WTC11 (cell line): Measurements from ENCODE around the gene CCND3. TPM values are rescaled to one million over a fixed set of nuclear protein-coding genes. Genes with fewer than 3 reads are reported as not detected.
A peak's percentile ranks its signal among the peaks of the same experiment; 100 is the strongest.

Experiments used
- ATAC-seq: fragments of 200-7000 bp; cut with Tn5 transposase; 2 replicates; pipeline ENCODE4 v1.10.0; 2021; ENCODE audit warnings: mild to moderate bottlenecking, moderate library complexity
- CTCF ChIA-PET: fragments of 300-600 bp; sonication (Branson Sonifier 250); formaldehyde crosslinking; loops from one replicate; lab custom pipeline; 2021; ENCODE audit warnings: antibody characterized with exemption; lab: Charles Lee
- POLR2A ChIA-PET: fragments of 350-600 bp; sonication (Branson Sonifier 250); formaldehyde crosslinking; loops from one replicate; lab custom pipeline; 2021; ENCODE audit warnings: antibody characterized with exemption; lab: Charles Lee
- DNase-seq: peaks from one replicate; pipeline ENCODE4 v3.0.0; 2021; ENCODE audit warnings: low spot score
- H3K27ac Mint-ChIP-seq: 2 replicates; pipeline ENCODE4 v1.8.0; 2021; ENCODE audit warnings: mixed read lengths
- H3K27me3 Mint-ChIP-seq: 2 replicates; pipeline ENCODE4 v1.8.0; 2021; ENCODE audit warnings: low read depth, mild to moderate bottlenecking, moderate library complexity, mixed read lengths
- H3K36me3 Mint-ChIP-seq: 2 replicates; pipeline ENCODE4 v1.8.0; 2021; ENCODE audit warnings: mixed read lengths
- H3K4me1 Mint-ChIP-seq: 2 replicates; pipeline ENCODE4 v1.8.0; 2022; ENCODE audit warnings: mixed read lengths
- H3K4me3 Mint-ChIP-seq: 2 replicates; pipeline ENCODE4 v1.8.0; 2021; ENCODE audit warnings: mild to moderate bottlenecking, moderate library complexity, mixed read lengths
- H3K9me3 Mint-ChIP-seq: 2 replicates; pipeline ENCODE4 v1.8.0; 2021; ENCODE audit warnings: mixed read lengths
- CBFB ChIP-seq: sonication (generic); formaldehyde crosslinking; IDR thresholded peaks from 2 replicates; pipeline ENCODE4 v1.8.1; 2022; ENCODE audit warnings: mild to moderate bottlenecking, low read depth, missing genetic modification reagents
- FOXJ3 ChIP-seq: sonication (generic); formaldehyde crosslinking; IDR thresholded peaks from 2 replicates; pipeline ENCODE4 v1.9.0; 2021; ENCODE audit warnings: missing genetic modification reagents, mild to moderate bottlenecking, borderline replicate concordance
- JAZF1 ChIP-seq: fragments of 250-450 bp; sonication (Bioruptor Pico); IDR thresholded peaks from 2 replicates; pipeline ENCODE4 v1.9.0; 2021; ENCODE audit warnings: moderate library complexity, mild to moderate bottlenecking, inconsistent platforms
- MXD4 ChIP-seq: fragments of 250-450 bp; sonication (Bioruptor Pico); IDR thresholded peaks from 2 replicates; pipeline ENCODE4 v1.8.0; 2021; ENCODE audit warnings: mild to moderate bottlenecking, moderate library complexity, borderline replicate concordance
- MYBL2 ChIP-seq: sonication (generic); formaldehyde crosslinking; IDR thresholded peaks from 2 replicates; pipeline ENCODE4 v1.8.1; 2023; ENCODE audit warnings: mild to moderate bottlenecking, moderate library complexity, missing genetic modification reagents
- NR3C1 ChIP-seq: sonication (generic); formaldehyde crosslinking; conservative IDR thresholded peaks from 2 replicates; pipeline ENCODE4 v1.8.1; 2023; ENCODE audit warnings: low read depth, mild to moderate bottlenecking, missing genetic modification reagents
- OVOL2 ChIP-seq: fragments of 250-450 bp; sonication (Bioruptor Pico); IDR thresholded peaks from 2 replicates; pipeline ENCODE4 v1.9.0; 2021; ENCODE audit warnings: mild to moderate bottlenecking, borderline replicate concordance
- SP1 ChIP-seq: sonication (generic); formaldehyde crosslinking; conservative IDR thresholded peaks from 2 replicates; pipeline ENCODE4 v1.8.1; 2022; ENCODE audit warnings: missing genetic modification reagents
- TEAD1 ChIP-seq: sonication (generic); formaldehyde crosslinking; IDR thresholded peaks from 2 replicates; pipeline ENCODE4 v1.8.0; 2022; ENCODE audit warnings: mild to moderate bottlenecking, missing genetic modification reagents
- TP53 ChIP-seq: sonication (generic); formaldehyde crosslinking; IDR thresholded peaks from 2 replicates; pipeline ENCODE4 v1.8.1; 2023; ENCODE audit warnings: mild to moderate bottlenecking, missing genetic modification reagents
- ZBTB21 ChIP-seq: sonication (generic); formaldehyde crosslinking; IDR thresholded peaks from 2 replicates; pipeline ENCODE4 v1.8.1; 2023; ENCODE audit warnings: mild to moderate bottlenecking, missing genetic modification reagents, borderline replicate concordance
- ZNF138 ChIP-seq: sonication (generic); formaldehyde crosslinking; conservative IDR thresholded peaks from 2 replicates; pipeline ENCODE4 v1.8.1; 2022; ENCODE audit warnings: mild to moderate bottlenecking, moderate library complexity, missing genetic modification reagents
- ZNF232 ChIP-seq: sonication (generic); formaldehyde crosslinking; IDR thresholded peaks from 2 replicates; pipeline ENCODE4 v1.8.0; 2022; ENCODE audit warnings: mild to moderate bottlenecking, missing genetic modification reagents
- total RNA-seq: library from RNA; stranded (reverse); gene quantifications from 3 replicates; pipeline ENCODE4 v1.2.3, GENCODE V29; 2021
- TF ChIP-seq, protein P1 (sequence below): fragments of 200-600 bp; IDR thresholded peaks from 2 replicates; pipeline ENCODE4 v1.8.0; 2022; ENCODE audit warnings: antibody characterized with exemption
- TF ChIP-seq, protein P2 (sequence below): sonication (generic); formaldehyde crosslinking; IDR thresholded peaks from 2 replicates; pipeline ENCODE4 v1.8.0; 2022; ENCODE audit warnings: missing genetic modification reagents
- TF ChIP-seq, protein P3 (sequence below): sonication (generic); formaldehyde crosslinking; IDR thresholded peaks from 2 replicates; pipeline ENCODE4 v1.8.0; 2022; ENCODE audit warnings: mild to moderate bottlenecking, missing genetic modification reagents
- TF ChIP-seq, protein P4 (sequence below): fragments of 250-450 bp; sonication (Bioruptor Pico); IDR thresholded peaks from 2 replicates; pipeline ENCODE4 v1.8.0; 2021; ENCODE audit warnings: mild to moderate bottlenecking
- TF ChIP-seq, protein P5 (sequence below): sonication (generic); formaldehyde crosslinking; IDR thresholded peaks from 2 replicates; pipeline ENCODE4 v1.8.0; 2023; ENCODE audit warnings: mild to moderate bottlenecking, missing genetic modification reagents
- TF ChIP-seq, protein P6 (sequence below): sonication (generic); formaldehyde crosslinking; IDR thresholded peaks from 2 replicates; pipeline ENCODE4 v1.8.0; 2023; ENCODE audit warnings: missing genetic modification reagents
- TF ChIP-seq, protein P7 (sequence below): sonication (generic); formaldehyde crosslinking; IDR thresholded peaks from 2 replicates; pipeline ENCODE4 v1.8.1; 2022; ENCODE audit warnings: low read depth, mild to moderate bottlenecking, moderate library complexity, missing genetic modification reagents, borderline replicate concordance
- TF ChIP-seq, protein P8 (sequence below): sonication (generic); formaldehyde crosslinking; IDR thresholded peaks from 2 replicates; pipeline ENCODE4 v1.8.0; 2022; ENCODE audit warnings: mild to moderate bottlenecking, missing genetic modification reagents

Gene CCND3
- total RNA-seq, 1 experiment from 2014 or later: 33.6 TPM

DNA sequence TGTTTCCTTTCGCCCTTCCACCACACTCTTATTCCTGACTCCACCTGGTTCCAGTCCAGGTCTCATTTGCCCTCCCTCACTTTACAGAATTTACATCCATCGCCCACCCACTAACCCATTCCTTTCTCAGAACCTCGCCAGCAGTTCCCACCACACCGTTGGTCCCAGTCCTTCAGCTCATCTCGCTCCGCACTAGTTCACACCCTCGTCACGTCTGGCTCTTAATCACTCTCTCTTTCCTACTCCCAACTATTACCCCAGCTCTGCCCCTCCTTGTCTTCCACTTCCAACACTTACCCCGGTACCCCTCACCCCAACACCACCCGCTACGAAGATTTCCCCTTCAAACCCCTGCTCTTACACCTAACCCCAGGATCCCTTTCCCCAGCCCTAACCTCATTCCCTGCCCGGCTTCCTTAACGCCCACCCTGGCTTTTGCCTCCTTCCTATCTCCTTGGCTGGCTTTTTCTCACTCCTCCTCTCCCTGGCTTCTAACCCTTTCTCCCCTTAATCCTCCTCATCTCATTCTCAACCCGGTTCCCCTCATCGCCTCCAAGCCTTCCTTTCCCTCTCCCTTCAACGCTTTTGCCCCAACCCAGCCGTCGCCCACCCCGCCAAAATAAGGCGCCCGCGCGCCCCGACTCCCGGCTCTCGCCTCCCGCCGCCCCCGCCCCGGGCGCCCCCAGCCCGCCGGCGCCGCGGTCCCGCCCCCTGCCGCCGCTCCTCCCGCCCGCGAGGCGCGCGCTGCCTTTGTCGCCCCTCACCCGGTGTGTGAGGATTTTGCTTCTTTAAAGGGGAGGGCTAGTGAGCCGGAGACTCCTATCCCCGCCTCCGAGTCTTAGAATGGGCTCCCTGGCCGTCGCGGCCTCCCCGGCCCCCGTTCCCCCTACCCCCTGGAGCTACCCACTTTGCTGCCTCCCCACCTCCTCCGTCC lies 47.0 kb downstream of the CCND3 start:
- no peaks in the 10 kb centered on the region for H3K27me3 Mint-ChIP-seq
- H3K4me3 Mint-ChIP-seq: no peak overlapping the region
- H3K9me3 Mint-ChIP-seq: no peaks in the 10 kb centered on the region
- ChIA-PET CTCF (interaction anchor here (0.5 to 5.7 kb wide), 7 partner anchors 27 to 221 kb away, joined by 3 to 53 read pairs (median 5); partner anchors contain the start of genes BYSL, MED20 and TOMM6), POLR2A (interaction anchor here (0.8 to 2.3 kb wide), 3 partner anchors 26 to 210 kb away, joined by 3 to 9 read pairs (median 4); partner anchors contain the start of genes BYSL and MED20)
- ATAC-seq (peak; percentile 53), DNase-seq (peak; percentile 13)
- no peaks in the 10 kb centered on the region for H3K36me3 Mint-ChIP-seq
- H3K27ac Mint-ChIP-seq: no peak overlapping the region
- H3K4me1 Mint-ChIP-seq: peaks cover 19% of the 10 kb centered on the region
- TF ChIP-seq, protein P1, sequence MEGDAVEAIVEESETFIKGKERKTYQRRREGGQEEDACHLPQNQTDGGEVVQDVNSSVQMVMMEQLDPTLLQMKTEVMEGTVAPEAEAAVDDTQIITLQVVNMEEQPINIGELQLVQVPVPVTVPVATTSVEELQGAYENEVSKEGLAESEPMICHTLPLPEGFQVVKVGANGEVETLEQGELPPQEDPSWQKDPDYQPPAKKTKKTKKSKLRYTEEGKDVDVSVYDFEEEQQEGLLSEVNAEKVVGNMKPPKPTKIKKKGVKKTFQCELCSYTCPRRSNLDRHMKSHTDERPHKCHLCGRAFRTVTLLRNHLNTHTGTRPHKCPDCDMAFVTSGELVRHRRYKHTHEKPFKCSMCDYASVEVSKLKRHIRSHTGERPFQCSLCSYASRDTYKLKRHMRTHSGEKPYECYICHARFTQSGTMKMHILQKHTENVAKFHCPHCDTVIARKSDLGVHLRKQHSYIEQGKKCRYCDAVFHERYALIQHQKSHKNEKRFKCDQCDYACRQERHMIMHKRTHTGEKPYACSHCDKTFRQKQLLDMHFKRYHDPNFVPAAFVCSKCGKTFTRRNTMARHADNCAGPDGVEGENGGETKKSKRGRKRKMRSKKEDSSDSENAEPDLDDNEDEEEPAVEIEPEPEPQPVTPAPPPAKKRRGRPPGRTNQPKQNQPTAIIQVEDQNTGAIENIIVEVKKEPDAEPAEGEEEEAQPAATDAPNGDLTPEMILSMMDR: no peak
- TF ChIP-seq, protein P2, sequence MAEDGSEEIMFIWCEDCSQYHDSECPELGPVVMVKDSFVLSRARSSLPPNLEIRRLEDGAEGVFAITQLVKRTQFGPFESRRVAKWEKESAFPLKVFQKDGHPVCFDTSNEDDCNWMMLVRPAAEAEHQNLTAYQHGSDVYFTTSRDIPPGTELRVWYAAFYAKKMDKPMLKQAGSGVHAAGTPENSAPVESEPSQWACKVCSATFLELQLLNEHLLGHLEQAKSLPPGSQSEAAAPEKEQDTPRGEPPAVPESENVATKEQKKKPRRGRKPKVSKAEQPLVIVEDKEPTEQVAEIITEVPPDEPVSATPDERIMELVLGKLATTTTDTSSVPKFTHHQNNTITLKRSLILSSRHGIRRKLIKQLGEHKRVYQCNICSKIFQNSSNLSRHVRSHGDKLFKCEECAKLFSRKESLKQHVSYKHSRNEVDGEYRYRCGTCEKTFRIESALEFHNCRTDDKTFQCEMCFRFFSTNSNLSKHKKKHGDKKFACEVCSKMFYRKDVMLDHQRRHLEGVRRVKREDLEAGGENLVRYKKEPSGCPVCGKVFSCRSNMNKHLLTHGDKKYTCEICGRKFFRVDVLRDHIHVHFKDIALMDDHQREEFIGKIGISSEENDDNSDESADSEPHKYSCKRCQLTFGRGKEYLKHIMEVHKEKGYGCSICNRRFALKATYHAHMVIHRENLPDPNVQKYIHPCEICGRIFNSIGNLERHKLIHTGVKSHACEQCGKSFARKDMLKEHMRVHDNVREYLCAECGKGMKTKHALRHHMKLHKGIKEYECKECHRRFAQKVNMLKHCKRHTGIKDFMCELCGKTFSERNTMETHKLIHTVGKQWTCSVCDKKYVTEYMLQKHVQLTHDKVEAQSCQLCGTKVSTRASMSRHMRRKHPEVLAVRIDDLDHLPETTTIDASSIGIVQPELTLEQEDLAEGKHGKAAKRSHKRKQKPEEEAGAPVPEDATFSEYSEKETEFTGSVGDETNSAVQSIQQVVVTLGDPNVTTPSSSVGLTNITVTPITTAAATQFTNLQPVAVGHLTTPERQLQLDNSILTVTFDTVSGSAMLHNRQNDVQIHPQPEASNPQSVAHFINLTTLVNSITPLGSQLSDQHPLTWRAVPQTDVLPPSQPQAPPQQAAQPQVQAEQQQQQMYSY (CRISPR knock-in tag): peak; percentile 42; the same call in 1 of the 2 replicates
- no peak for TF ChIP-seq MXD4
- TF ChIP-seq TP53 (CRISPR knock-in tag): no peak
- no peak for TF ChIP-seq OVOL2
- TF ChIP-seq, protein P3, sequence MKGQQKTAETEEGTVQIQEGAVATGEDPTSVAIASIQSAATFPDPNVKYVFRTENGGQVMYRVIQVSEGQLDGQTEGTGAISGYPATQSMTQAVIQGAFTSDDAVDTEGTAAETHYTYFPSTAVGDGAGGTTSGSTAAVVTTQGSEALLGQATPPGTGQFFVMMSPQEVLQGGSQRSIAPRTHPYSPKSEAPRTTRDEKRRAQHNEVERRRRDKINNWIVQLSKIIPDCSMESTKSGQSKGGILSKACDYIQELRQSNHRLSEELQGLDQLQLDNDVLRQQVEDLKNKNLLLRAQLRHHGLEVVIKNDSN (CRISPR knock-in tag): no peak
- TF ChIP-seq, protein P4, sequence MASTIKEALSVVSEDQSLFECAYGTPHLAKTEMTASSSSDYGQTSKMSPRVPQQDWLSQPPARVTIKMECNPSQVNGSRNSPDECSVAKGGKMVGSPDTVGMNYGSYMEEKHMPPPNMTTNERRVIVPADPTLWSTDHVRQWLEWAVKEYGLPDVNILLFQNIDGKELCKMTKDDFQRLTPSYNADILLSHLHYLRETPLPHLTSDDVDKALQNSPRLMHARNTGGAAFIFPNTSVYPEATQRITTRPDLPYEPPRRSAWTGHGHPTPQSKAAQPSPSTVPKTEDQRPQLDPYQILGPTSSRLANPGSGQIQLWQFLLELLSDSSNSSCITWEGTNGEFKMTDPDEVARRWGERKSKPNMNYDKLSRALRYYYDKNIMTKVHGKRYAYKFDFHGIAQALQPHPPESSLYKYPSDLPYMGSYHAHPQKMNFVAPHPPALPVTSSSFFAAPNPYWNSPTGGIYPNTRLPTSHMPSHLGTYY (CRISPR knock-in tag): no peak
- no peak for TF ChIP-seq FOXJ3 (CRISPR knock-in tag)
- TF ChIP-seq ZNF138 (CRISPR knock-in tag): no peak
- TF ChIP-seq, protein P5, sequence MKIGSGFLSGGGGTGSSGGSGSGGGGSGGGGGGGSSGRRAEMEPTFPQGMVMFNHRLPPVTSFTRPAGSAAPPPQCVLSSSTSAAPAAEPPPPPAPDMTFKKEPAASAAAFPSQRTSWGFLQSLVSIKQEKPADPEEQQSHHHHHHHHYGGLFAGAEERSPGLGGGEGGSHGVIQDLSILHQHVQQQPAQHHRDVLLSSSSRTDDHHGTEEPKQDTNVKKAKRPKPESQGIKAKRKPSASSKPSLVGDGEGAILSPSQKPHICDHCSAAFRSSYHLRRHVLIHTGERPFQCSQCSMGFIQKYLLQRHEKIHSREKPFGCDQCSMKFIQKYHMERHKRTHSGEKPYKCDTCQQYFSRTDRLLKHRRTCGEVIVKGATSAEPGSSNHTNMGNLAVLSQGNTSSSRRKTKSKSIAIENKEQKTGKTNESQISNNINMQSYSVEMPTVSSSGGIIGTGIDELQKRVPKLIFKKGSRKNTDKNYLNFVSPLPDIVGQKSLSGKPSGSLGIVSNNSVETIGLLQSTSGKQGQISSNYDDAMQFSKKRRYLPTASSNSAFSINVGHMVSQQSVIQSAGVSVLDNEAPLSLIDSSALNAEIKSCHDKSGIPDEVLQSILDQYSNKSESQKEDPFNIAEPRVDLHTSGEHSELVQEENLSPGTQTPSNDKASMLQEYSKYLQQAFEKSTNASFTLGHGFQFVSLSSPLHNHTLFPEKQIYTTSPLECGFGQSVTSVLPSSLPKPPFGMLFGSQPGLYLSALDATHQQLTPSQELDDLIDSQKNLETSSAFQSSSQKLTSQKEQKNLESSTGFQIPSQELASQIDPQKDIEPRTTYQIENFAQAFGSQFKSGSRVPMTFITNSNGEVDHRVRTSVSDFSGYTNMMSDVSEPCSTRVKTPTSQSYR (CRISPR knock-in tag): no peak
- no peak for TF ChIP-seq NR3C1
- TF ChIP-seq, protein P6, sequence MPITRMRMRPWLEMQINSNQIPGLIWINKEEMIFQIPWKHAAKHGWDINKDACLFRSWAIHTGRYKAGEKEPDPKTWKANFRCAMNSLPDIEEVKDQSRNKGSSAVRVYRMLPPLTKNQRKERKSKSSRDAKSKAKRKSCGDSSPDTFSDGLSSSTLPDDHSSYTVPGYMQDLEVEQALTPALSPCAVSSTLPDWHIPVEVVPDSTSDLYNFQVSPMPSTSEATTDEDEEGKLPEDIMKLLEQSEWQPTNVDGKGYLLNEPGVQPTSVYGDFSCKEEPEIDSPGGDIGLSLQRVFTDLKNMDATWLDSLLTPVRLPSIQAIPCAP (CRISPR knock-in tag): no peak
- TF ChIP-seq, protein P7, sequence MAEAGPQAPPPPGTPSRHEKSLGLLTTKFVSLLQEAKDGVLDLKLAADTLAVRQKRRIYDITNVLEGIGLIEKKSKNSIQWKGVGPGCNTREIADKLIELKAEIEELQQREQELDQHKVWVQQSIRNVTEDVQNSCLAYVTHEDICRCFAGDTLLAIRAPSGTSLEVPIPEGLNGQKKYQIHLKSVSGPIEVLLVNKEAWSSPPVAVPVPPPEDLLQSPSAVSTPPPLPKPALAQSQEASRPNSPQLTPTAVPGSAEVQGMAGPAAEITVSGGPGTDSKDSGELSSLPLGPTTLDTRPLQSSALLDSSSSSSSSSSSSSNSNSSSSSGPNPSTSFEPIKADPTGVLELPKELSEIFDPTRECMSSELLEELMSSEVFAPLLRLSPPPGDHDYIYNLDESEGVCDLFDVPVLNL (CRISPR knock-in tag): no peak
- no peak for TF ChIP-seq CBFB (CRISPR knock-in tag)
- no peak for TF ChIP-seq JAZF1 (CRISPR knock-in tag)
- TF ChIP-seq MYBL2 (CRISPR knock-in tag): no peak
- TF ChIP-seq TEAD1 (CRISPR knock-in tag): 0 out of 2 replicates have a peak, but pooled peaks have one; percentile 7
- TF ChIP-seq, protein P8, sequence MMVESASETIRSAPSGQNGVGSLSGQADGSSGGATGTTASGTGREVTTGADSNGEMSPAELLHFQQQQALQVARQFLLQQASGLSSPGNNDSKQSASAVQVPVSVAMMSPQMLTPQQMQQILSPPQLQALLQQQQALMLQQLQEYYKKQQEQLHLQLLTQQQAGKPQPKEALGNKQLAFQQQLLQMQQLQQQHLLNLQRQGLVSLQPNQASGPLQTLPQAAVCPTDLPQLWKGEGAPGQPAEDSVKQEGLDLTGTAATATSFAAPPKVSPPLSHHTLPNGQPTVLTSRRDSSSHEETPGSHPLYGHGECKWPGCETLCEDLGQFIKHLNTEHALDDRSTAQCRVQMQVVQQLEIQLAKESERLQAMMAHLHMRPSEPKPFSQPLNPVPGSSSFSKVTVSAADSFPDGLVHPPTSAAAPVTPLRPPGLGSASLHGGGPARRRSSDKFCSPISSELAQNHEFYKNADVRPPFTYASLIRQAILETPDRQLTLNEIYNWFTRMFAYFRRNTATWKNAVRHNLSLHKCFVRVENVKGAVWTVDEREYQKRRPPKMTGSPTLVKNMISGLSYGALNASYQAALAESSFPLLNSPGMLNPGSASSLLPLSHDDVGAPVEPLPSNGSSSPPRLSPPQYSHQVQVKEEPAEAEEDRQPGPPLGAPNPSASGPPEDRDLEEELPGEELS (CRISPR knock-in tag): no peak
- no peak for TF ChIP-seq ZBTB21 (CRISPR knock-in tag)
- TF ChIP-seq ZNF232 (CRISPR knock-in tag): no peak
- TF ChIP-seq SP1: peak; percentile 14; the same call in 1 of the 2 replicates
